AG08395 (cell line): ENCODE results near the gene GIT2.
A peak's percentile ranks its signal among the peaks of the same experiment; 100 is the strongest.
"Not testable (repeated sequence)": the region's sequence is repeated elsewhere in the genome, so short reads cannot be mapped to it uniquely, and the experiment has no call there.

Experiments used
- DNase-seq: peaks from one replicate; pipeline ENCODE4 v3.0.0; 2012; ENCODE audit warnings: mixed read lengths, low spot score

Gene GIT2

GRCh38 chr12:109920261-109920780 lies 75.8 kb downstream of the GIT2 start:
- DNase-seq = peak; percentile 60

- no peak for DNase-seq
Measured at GRCh38 chr12:109919456-109919855, 76.7 kb downstream of the GIT2 start.

GRCh38 chr12:109916045-109916444 lies 80.1 kb downstream of the GIT2 start:
- no peak for DNase-seq

- DNase-seq = no peak
Measured at GRCh38 chr12:109915171-109916040, 80.8 kb downstream of the GIT2 start.

GRCh38 chr12:109914461-109914860 lies 81.7 kb downstream of the GIT2 start:
- no peak for DNase-seq

- no peak for DNase-seq
Measured at GRCh38 chr12:109912855-109913321, 83.3 kb downstream of the GIT2 start.

GRCh38 chr12:109910969-109911348 lies 85.2 kb downstream of the GIT2 start:
- peak; percentile 45 for DNase-seq

GRCh38 chr12:109910254-109910968 lies 85.8 kb downstream of the GIT2 start:
- no peak for DNase-seq

GRCh38 chr12:109905301-109905700 lies 90.9 kb downstream of the GIT2 start:
- DNase-seq = no peak

GRCh38 chr12:109902891-109903418 lies 93.2 kb downstream of the GIT2 start:
- no peak for DNase-seq

- DNase-seq = peak; percentile 21
Measured at GRCh38 chr12:109900752-109901580, 95.2 kb downstream of the GIT2 start.

GRCh38 chr12:109899783-109900751 lies 96.1 kb downstream of the GIT2 start, which contains the start of gene TCHP:
TSS of gene TCHP (plus strand) at chr12:109900274. CDS start at chr12:109903027, 2,753 bp downstream.
- peak; percentile 93 for DNase-seq

- DNase-seq = not testable (repeated sequence)
Measured at GRCh38 chr12:109899345-109899744, 96.8 kb downstream of the GIT2 start.

GRCh38 chr12:109897029-109897428 lies 99.1 kb downstream of the GIT2 start:
- DNase-seq = no peak

- no peak for DNase-seq
Measured at GRCh38 chr12:109896188-109896587, 100.0 kb downstream of the GIT2 start.

GRCh38 chr12:109894939-109895338 lies 101.2 kb downstream of the GIT2 start:
- DNase-seq = no peak

- DNase-seq = no peak
Measured at GRCh38 chr12:109893261-109893995, 102.7 kb downstream of the GIT2 start.

- DNase-seq = no peak
Measured at GRCh38 chr12:109892748-109893147, 103.4 kb downstream of the GIT2 start.

GRCh38 chr12:109892165-109892715 lies 103.9 kb downstream of the GIT2 start:
- no peak for DNase-seq
